Measurements from ENCODE around the gene FTL. TPM values are rescaled to one million over a fixed set of nuclear protein-coding genes. Genes with fewer than 3 reads are reported as not detected.

The FTL gene
- total RNA-seq, 1 experiment from 2014 or later = 1,245 TPM

GRCh38 chr19:48961673-48962028 lies 3.5 kb upstream of the FTL start:
- Histone ChIP-seq H3K14ac (ENCODE audit: insufficient read depth, low read length) (no peak overlapping the region), H3K79me1 (ENCODE audit: insufficient read depth, low read depth, low read length, poor library complexity, severe bottlenecking) (no peaks in the 10 kb centered on the region), H3K23me2 (ENCODE audit: insufficient read length, low read depth, low read length, poor library complexity, severe bottlenecking) (peaks cover 14% of the 10 kb centered on the region), H3K4me2 (ENCODE audit: insufficient read depth, insufficient read length, low read length) (no peak overlapping the region), H2BK120ac (ENCODE audit: low read depth, low read length, poor library complexity, severe bottlenecking) (no peak overlapping the region), H3K4ac (ENCODE audit: low read depth, low read length) (no peak overlapping the region), H2BK15ac (ENCODE audit: low read depth, low read length) (no peak overlapping the region), H4K8ac (replicated peaks; ENCODE audit: insufficient read length, low read depth, low read length) (no peak overlapping the region), H3K9me3 (ENCODE audit: control insufficient read depth, low read depth, low read length) (no peaks in the 10 kb centered on the region), H3K79me2 (ENCODE audit: insufficient read depth, low read length) (no peaks in the 10 kb centered on the region), H2BK12ac (ENCODE audit: insufficient read length, low read depth, low read length) (no peak overlapping the region), H2BK5ac (ENCODE audit: insufficient read length, low read length) (no peak overlapping the region), H2BK20ac (ENCODE audit: low read depth, low read length, poor library complexity, severe bottlenecking) (no peak overlapping the region), H3K23ac (ENCODE audit: insufficient read length, low read depth, low read length) (no peak overlapping the region), H3K27me3 (ENCODE audit: insufficient read depth, low read length) (no peaks in the 10 kb centered on the region), H2AK5ac (ENCODE audit: insufficient read length, low read length) (no peak overlapping the region), H3K4me1 (ENCODE audit: insufficient read depth, low read length) (no peaks in the 10 kb centered on the region; the same call in 1 of the 2 replicates), H4K5ac (ENCODE audit: insufficient read length, low read depth, low read length) (no peak overlapping the region), H4K91ac (ENCODE audit: insufficient read length, low read depth, low read length) (no peak overlapping the region), H2AFZ (ENCODE audit: low read length) (no peak overlapping the region), H3K9ac (ENCODE audit: extremely low read depth, insufficient read length, low read length) (no peak overlapping the region), H4K20me1 (ENCODE audit: control insufficient read depth, insufficient read depth, insufficient read length) (peaks cover 3% of the 10 kb centered on the region), H3K18ac (ENCODE audit: insufficient read length, low read depth, low read length) (no peak overlapping the region), H3K56ac (ENCODE audit: insufficient read length, low read depth, low read length) (no peak overlapping the region), H3T11ph (ENCODE audit: low read length) (no peak overlapping the region), H3K27ac (ENCODE audit: insufficient read length, low read depth, low read length) (no peak overlapping the region)
- peaks cover 19 to 58% (median 46%) of the 10 kb centered on the region in 3 experiments; a peak in 6 of 7 replicates for H3K36me3 Mint-ChIP-seq (ENCODE audit: insufficient read depth in 1 of 3, low read depth in 3 of 3)
- H3K4me1 Mint-ChIP-seq = peaks cover 30 to 37% of the 10 kb centered on the region in 2 experiments
- H3K27ac Mint-ChIP-seq = peak overlapping the region; percentile 62 to 98 (median 83); a peak in 5 of 7 replicates
- no peak for DNase-seq
- H3K27me3 Mint-ChIP-seq (ENCODE audit: low read depth) = peaks cover 2% of the 10 kb centered on the region; the same call in 1 of the 2 replicates
- no peak overlapping the region; a peak in 2 of 5 replicates for H3K4me3 Mint-ChIP-seq
- no CpG with 5 or more reads among the region's 12 CpGs for WGBS (ENCODE audit: extremely low coverage, insufficient read length, low lambda C conversion rate)
- no peak for TF ChIP-seq CTCF (conservative IDR thresholded peaks at IDR 0.05)
- peaks cover 0 to 5% of the 10 kb centered on the region in 2 experiments; a peak in 2 of 5 replicates for H3K9me3 Mint-ChIP-seq

Data from H9 (cell line).